Measurements from ENCODE around the gene EIF4E3.
A peak's percentile ranks its signal among the peaks of the same experiment; 100 is the strongest.

The EIF4E3 gene

GRCh38 chr3:71641674-71642073 is 83.5 kb downstream of the EIF4E3 start:
- peak; percentile 6 for DNase-seq

GRCh38 chr3:71640331-71640983 is 84.7 kb downstream of the EIF4E3 start:
- DNase-seq = peak; percentile 21

- no peak for DNase-seq
Measured at GRCh38 chr3:71636482-71636881, 88.7 kb downstream of the EIF4E3 start.

GRCh38 chr3:71636001-71636400 is 89.2 kb downstream of the EIF4E3 start:
- DNase-seq = no peak

GRCh38 chr3:71634671-71635070 is 90.5 kb downstream of the EIF4E3 start:
- DNase-seq = no peak

- peak; percentile 23 for DNase-seq
Measured at GRCh38 chr3:71629711-71630110, 95.5 kb downstream of the EIF4E3 start.

- no peak for DNase-seq
Measured at GRCh38 chr3:71629289-71629688, 95.9 kb downstream of the EIF4E3 start.

GRCh38 chr3:71628522-71628921 is 96.7 kb downstream of the EIF4E3 start:
- no peak for DNase-seq

- no peak for DNase-seq
Measured at GRCh38 chr3:71625676-71626075, 99.5 kb downstream of the EIF4E3 start.

Measured in OCI-M1 (cell line).